ENCODE results near the gene RPL13A.
A peak's percentile ranks its signal among the peaks of the same experiment; 100 is the strongest.

RPL13A gene

DNA sequence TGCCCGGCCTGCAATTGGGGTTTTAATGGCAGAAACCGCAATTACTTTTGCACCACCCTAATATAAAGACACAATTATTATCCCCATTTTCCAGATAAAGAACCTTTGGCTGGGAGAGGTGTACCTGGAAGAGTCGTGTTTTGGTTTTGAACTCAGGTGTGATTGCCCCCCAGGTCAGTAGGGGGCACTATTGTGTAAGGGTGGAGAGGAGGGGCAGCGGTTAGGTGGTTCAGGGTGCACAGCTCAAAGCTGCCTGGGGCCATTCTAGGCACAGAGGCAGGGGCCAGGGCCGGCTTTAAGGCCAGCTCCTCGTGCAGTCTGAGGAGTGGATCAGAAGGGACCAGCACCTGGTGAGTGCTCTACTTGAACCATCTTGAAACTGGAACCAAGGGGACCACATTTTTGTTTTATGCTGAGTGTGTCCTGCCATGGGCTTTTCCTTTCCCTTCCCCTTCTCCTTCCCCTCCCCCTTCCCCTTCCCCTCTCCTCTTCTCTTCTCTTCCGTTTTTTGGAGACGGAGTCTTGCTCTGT is 19.2 kb downstream of the RPL13A start:
- DNase-seq (ENCODE audit: low read depth in 2 of 2) = no peak

DNA sequence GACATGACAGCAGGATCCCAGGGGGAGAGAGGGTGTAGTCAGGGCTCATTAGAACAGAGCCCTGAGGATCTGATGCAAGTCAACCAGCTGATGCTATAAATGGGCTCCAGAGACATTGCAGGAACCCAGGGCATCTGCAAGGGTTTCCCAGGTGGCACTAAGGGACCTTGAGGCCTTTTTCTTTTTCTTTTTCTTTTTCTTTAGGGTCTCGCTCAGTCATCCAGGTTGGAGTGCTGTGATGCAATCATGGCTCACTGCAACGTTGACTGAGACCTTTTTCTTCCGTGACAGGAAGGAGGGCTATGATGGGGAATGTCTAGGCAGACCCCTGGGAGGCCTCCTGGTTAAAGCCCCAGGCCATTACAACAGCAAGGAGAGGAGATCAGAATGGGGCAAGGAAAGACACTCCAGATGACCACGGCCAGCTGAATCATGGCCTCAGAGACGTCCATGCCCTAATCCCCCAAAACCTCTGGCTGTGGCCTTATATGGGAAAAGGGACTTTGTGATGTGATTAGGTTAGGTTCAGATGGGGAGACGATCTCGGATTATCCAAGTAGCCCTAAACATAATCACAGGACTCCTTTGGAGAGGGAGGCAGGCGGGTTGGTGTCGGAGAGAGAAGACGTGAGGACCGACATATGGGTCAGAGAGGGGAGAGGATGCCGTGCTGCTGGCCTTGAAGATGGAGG is 20.5 kb downstream of the RPL13A start:
- no peak for DNase-seq (ENCODE audit: low read depth in 2 of 2)

DNA sequence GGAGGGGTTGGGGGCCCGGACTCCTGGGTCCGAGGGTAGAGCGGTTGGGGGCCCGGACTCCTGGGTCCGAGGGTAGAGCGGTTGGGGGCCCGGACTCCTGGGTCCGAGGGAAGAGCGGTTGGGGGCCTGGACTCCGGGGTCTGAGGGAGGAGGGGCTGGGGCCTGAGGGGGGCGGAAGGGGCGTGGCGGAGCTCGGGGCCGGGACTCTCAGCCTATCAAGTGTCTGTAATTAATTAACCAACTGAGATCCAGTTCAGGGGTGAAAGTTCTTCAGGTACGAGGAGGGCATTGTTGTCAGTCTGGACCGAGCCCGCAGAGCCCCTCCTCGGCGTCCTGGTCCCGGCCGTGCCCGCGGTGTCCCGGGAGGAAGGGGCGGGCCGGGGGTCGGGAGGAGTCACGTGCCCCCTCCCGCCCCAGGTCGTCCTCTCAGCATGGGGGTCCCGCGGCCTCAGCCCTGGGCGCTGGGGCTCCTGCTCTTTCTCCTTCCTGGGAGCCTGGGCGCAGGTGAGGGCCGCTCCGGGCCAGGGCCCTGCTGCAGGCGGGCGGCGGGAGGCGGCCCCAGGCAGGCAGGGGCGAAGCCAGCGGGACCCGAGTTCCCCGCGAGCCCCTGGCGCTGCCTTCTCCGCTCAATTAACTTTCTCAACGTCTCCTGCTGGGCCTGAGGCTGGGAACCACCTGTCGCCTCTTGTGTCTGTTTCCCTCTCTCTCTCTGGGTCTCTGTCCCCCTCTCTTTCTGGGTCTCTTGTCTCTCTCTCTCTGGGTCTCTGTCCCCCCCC is 25.8 kb downstream of the RPL13A start:
- DNase-seq (ENCODE audit: low read depth in 2 of 2) = no peak

DNA sequence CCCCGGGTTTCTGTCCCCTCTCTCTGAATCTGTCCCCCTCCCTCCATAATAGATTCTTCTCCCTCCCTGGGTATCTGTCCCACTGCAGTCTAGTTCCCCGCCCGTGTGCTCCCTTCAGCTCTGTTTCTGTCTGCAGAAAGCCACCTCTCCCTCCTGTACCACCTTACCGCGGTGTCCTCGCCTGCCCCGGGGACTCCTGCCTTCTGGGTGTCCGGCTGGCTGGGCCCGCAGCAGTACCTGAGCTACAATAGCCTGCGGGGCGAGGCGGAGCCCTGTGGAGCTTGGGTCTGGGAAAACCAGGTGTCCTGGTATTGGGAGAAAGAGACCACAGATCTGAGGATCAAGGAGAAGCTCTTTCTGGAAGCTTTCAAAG is 26.3 kb downstream of the RPL13A start:
- no peak for DNase-seq (ENCODE audit: low read depth in 2 of 2)

DNA sequence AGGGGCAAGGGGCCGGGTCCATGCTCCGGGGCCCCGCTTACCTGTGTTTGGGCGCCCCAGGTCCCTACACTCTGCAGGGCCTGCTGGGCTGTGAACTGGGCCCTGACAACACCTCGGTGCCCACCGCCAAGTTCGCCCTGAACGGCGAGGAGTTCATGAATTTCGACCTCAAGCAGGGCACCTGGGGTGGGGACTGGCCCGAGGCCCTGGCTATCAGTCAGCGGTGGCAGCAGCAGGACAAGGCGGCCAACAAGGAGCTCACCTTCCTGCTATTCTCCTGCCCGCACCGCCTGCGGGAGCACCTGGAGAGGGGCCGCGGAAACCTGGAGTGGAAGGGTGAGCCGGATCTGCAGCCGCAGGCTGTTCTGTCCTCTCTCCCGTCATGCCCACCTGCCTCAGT is 26.7 kb downstream of the RPL13A start:
- no peak for DNase-seq (ENCODE audit: low read depth in 2 of 2)

DNA sequence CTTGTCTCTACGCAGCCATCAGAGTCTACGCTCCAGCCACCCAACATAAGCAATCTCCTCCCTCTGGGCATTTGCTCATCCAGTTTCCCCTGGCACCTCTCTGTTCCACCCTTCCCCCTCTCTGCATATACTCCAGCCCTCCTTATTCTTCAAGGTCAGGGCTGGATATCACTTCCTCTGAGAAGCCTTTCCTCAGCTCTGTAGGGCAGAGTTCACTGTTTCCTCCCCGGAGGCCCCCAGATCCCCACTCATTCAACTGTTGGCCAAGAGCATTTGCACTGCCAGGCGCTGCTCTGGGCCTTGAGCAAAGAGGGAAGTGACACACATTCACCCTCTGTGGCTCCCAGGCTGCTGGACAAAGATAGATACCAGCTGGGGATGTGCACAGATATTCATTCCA is 28.4 kb downstream of the RPL13A start:
- no peak for DNase-seq (ENCODE audit: low read depth in 2 of 2)

DNA sequence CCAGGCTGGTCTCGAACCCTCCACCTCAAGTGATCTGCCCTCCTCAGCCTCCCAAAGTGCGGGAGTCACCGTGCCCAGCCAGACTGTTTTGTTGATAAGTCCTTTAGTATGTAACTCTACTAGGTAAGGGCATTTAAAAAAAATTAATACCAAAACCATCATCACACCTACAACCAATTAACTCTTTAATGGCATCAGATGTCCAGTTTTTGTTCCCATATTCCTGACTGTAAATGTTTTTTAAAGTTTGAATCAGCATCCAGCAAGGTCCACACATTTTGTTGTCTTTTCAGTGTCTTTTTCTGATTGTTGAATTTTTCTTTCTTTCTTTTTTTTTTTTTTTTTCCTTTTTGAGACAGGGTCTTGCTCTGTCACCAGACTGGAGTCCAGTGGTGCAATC is 30.6 kb downstream of the RPL13A start:
- no peak for DNase-seq (ENCODE audit: low read depth in 2 of 2)

DNA sequence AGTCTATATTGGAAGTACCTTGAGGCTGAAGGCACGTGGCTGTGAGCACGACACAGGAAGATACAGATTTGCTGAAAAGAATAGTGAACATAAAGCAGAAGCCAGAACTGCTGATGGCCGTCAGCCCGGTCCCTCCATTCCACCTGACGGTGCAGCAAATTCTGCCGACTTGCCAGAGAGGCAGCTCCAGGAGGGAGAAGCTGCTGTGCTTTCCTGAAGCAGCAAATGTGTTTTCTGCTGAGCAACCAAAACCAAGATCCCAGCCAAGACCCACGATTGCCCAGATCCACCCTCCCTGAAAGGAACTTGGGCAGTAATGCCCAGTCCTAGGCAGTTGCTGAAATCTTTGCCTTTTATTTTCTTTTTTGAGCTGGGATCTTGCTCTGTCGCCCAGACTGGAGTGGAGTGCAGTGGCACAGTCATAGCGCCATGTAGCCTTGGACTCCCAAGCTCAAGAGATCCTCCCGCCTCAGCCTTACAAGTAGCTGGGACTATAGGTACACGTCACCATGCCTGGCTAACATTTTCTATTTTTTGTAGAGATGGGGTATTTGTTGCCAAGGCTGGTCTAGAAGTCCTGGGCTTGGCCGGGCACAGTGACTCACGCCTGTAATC is 33.4 kb downstream of the RPL13A start:
- no peak for DNase-seq (ENCODE audit: low read depth in 2 of 2)

DNA sequence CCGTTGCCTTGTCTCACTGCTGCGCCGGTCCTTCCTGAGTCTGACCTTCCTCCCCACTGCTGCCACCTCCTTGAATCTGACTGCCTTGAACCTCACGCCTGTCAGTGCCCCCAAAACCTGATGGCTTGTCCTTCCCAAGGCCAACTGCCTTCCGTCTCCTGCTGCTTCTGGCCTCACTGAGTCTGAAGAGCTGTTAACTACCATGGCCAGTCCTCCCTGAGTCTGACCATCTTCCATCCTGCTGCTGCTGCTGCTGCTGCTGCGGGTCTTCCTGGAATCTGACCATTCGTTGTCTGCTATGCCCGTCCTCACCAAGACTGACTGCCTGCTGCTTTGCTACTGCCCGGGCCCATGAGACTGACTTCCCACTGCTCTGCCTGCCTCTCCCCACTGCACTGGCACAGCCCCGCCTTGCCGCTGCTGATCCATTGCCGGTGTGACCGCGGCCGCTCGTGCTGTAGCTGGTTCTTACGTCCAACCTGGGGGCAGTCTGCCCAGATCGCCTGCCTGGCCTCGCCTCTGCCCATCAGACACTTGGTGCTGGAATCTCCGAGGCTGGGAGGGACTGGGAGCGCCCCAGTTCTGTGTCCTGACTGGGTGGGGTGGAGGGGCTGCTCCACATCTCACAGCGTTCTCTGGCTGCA is 37.5 kb downstream of the RPL13A start:
- no peak for DNase-seq (ENCODE audit: low read depth in 2 of 2)

DNA sequence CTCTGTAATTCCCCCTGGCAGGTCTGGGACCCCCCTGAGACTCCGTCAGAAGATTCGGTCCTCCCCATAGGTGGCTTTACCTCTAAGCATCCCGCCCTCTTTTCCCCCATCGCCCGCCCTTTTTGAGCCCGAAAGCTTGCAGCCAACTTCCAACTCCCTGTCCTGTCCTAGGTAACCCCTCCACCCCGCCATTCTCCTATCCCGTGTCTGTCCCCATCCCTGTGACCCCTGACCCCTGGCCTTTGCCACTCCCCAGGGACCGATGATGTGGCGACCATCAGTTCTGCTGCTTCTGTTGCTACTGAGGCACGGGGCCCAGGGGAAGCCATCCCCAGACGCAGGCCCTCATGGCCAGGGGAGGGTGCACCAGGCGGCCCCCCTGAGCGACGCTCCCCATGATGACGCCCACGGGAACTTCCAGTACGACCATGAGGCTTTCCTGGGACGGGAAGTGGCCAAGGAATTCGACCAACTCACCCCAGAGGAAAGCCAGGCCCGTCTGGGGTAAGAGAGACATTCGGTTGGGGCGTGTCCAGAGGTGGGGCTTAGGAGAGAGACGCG is 40.9 kb downstream of the RPL13A start:
- no peak for DNase-seq (ENCODE audit: low read depth in 2 of 2)

DNA sequence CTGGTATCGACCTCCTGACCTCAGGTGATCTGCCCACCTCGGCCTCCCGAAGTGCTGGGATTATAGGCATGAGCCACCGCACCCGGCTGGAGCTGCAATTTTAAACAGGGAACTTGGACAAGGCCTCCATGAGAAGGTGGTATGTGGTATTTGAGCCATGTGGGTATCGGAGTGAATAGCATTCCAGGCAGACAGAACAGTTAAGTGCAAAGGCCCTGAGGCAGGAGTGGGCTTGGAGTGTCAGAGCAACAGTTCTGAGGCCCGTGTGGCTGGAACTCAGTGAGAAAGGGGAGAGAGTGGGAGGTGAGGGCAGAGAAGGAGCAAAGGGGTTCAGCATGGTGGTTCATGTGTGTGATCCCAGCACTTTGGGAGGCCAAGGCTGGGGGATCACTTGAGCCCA is 43.3 kb downstream of the RPL13A start:
- DNase-seq (ENCODE audit: low read depth in 2 of 2) = no peak

DNA sequence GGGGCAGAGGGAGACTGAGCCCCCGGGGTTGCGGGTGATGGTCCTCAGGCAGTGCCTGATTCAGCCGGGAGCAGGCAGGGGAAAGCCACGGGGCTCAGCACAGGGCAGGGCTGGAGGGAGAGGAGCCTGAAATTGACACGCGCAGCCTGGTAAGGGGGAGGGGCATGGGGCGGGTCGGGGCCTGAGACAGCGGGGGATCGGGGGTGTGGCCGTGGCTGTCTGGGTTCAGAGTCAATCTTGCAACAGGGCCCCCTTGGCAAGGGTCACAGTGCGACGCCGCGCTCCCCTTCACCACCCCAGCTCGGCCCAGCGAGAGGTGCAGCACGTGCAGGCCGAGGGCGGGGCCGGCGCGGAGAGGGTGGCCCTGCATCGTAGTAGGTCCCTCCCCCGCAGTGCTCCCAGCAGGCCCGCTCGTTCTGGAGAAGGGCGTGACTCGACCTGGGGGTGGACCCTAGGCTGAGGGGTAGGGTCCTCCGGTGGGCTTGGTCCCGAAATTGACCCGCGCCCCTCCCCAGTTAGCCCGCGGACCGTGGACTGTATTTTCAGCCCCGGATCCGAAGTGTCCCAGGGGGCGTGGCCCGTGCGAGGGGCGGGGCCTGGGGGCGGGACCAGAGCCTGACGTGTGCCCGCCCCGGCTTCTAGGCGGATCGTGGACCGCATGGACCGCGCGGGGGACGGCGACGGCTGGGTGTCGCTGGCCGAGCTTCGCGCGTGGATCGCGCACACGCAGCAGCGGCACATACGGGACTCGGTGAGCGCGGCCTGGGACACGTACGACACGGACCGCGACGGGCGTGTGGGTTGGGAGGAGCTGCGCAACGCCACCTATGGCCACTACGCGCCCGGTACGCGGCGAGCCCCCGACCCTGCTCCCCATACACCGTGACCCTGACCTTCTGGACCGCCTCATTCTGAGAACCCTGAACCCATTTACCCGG is 46.4 kb downstream of the RPL13A start:
- DNase-seq (ENCODE audit: low read depth in 2 of 2) = peak; percentile 79 to 80

DNA sequence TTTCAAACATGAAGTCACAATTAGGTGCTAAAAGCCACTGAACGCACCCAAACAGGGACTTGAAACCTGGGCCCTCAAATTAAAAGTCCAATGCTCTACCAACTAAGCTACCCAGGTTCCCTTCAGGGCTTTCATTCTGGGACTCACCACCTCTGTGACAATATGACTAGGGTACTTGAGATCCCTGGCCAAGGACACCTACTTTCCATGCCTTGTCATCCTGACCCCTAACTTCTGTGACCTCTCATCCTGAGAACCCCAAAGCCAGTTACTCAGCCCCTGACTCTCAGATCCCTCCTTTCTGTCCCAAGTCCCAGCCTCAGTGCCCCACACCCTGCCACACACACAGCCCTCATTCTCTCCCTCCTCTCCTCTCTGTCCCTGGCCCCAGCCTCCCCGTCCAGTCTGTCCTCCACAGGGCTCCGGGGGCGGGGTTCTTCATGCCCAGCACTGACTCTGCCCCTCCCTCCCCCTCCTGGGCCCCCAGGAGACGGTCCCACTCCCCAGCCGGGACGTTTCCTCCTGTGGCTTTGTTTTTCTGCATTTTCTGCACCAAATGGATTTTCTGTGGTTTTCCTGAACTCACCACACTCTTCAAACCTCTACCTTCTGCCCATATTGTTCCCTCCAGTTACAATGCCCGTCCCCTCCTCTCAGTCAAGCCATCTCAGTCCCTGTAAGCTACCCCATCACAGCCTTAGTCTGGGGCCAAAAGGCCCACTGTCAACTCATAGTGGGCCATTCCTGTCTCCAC is 47.4 kb downstream of the RPL13A start:
- DNase-seq (ENCODE audit: low read depth in 2 of 2) = no peak

DNA sequence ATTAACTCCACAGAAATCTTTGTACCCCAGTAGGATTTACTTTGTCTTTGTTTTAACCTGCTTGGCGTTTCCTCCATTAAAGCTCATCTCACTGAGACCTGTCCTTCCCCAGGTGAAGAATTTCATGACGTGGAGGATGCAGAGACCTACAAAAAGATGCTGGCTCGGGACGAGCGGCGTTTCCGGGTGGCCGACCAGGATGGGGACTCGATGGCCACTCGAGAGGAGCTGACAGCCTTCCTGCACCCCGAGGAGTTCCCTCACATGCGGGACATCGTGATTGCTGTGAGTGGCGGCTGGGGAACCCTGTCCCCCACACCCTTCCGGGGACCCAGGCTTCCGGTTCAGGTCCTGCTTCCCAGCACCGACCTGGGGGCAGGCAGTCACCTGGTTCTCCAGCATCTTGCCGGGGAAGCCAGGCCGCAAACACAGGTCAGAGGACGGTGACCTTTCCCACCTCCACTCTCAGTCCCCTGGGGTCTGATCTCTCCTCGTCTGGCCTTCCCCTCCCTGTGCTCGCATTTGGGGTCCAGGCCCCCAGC is 49.6 kb downstream of the RPL13A start:
- DNase-seq (ENCODE audit: low read depth in 2 of 2) = no peak

DNA sequence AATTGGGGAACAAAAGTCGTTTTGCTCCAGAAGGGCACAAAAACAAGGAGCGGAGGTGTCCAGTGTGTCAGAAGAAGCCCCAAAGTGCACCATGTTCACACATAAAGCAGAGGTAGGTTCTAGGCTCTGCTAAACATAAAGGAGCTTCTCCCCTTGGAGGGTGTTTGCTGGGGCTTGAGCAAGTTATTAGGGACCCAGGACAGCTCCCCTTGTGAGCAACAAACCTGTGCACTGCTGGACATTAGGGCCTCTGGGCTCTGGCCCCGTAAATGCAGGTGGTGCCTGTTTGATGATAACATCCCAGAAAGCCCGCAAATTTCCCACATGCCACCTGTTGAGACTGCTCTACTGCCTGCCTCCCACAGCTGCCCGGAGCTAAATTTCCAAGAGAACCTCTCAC is 51.2 kb downstream of the RPL13A start:
- no peak for DNase-seq (ENCODE audit: low read depth in 2 of 2)

DNA sequence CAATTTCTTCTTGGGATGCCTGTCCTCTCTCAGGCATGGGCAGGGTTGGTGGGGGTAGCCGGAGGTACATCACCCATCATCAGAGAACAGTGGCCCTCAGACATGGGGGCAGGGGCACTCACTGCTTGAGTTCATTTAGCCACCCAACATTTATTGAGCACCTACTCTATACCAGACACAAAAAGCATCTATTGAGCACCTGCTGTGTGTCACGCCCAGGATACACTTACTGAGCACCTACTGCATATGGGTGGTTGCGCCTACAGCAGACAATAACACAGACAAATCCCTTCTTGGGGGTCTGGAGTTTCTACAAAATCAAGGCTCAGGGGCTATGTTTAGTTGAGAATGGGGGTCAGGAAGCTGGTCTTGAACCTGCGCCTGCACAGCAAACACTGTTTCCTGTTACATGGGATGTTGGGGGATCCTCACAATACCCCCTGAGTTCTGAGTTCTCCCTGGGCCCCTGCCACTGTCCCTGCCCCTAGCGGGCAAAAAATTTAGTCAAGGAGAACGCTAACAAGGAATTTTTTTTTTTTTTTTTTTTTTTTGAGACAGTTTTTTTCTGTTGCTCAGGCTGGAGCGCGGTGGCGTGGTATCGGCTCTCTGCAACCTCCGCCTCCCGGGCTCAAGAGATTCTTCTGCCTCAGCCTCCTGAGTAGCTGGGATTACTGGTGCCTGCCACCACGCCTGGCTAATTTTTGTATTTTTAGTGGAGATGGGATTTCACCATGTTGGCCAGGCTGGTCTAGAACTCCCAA is 52.0 kb downstream of the RPL13A start:
- no peak for DNase-seq (ENCODE audit: low read depth in 2 of 2)
